NCI-H2107 treated with DMSO at 0.1 percent for 48 hours (cell line): ENCODE data around the gene KIF17.

ENCODE experiments used
- DNase-seq: peaks from one replicate; lab custom pipeline; 2025; ENCODE audit not compliant: unreplicated experiment; lab: John Stamatoyannopoulos, UW

The KIF17 gene

GRCh38 chr1:20632386-20632785, 85.4 kb downstream of the KIF17 start:
- no peak for DNase-seq

GRCh38 chr1:20630729-20631128, 87.1 kb downstream of the KIF17 start:
- no peak for DNase-seq

GRCh38 chr1:20626524-20626923, 91.3 kb downstream of the KIF17 start:
- DNase-seq = no peak

- DNase-seq = no peak
Observed at GRCh38 chr1:20626098-20626427, 91.7 kb downstream of the KIF17 start.

- no peak for DNase-seq
Observed at GRCh38 chr1:20625176-20626097, 92.4 kb downstream of the KIF17 start.

- DNase-seq = no peak
Observed at GRCh38 chr1:20624709-20625108, 93.1 kb downstream of the KIF17 start.

GRCh38 chr1:20621012-20621411, 96.8 kb downstream of the KIF17 start:
- DNase-seq = no peak

GRCh38 chr1:20619999-20620398, 97.8 kb downstream of the KIF17 start:
- DNase-seq = no peak

GRCh38 chr1:20618550-20618949, 99.3 kb downstream of the KIF17 start:
- no peak for DNase-seq

GRCh38 chr1:20616847-20617487, 100.8 kb downstream of the KIF17 start:
- no peak for DNase-seq

GRCh38 chr1:20615946-20616846, 101.6 kb downstream of the KIF17 start:
- DNase-seq = no peak

GRCh38 chr1:20614131-20614579, 103.7 kb downstream of the KIF17 start:
- no peak for DNase-seq
